SK-N-SH (cell line): ENCODE data around the gene SUCLG2. TPM values are rescaled to one million over a fixed set of nuclear protein-coding genes. Genes with fewer than 3 reads are reported as not detected.

Source experiments
- CTCF ChIA-PET: fragments of 300-600, 350-600 bp; formaldehyde crosslinking; extraction: SDS; loops from one replicate; lab custom pipeline; 2021; lab: Yijun Ruan, JAX
- POLR2A ChIA-PET: fragments of 350-600 bp; sonication (Branson Sonifier 250); formaldehyde crosslinking; extraction: SDS; loops from one replicate; lab custom pipeline; 2020; ENCODE audit warnings: antibody characterized with exemption, inconsistent platforms; lab: Yijun Ruan, JAX
- DNase-seq: peaks from one replicate; pipeline ENCODE4 v3.0.0; 2012
- H2AFZ ChIP-seq: fragments of 200-600 bp; sonication (generic); 2 replicates; pipeline ENCODE4 v1.8.1; 2016; ENCODE audit warnings: antibody characterized with exemption, mild to moderate bottlenecking, low read depth
- H3F3A ChIP-seq: fragments of 200-600 bp; sonication (generic); replicated peaks from 2 replicates; pipeline ENCODE3; 2016; ENCODE audit warnings: antibody characterized with exemption, mild to moderate bottlenecking; ENCODE audit not compliant: insufficient read depth
- H3K27ac ChIP-seq, 2 experiments: fragments of 200-500 bp in 1 of 2; fragments of 200-600 bp in 1 of 2; sonication (Bioruptor generic) in 1 of 2; sonication (generic), shearing (Covaris generic) in 1 of 2; 2 replicates each; pipeline versions ENCODE4 v1.5.1 to v1.6.1; 2014 to 2016; ENCODE audit warnings: low read depth in 2 of 2, inconsistent platforms in 1 of 2, low read length in 1 of 2, mild to moderate bottlenecking in 1 of 2, mixed read lengths in 1 of 2
- H3K27me3 ChIP-seq: fragments of 200-600 bp; sonication (generic), shearing (Covaris generic); 2 replicates; pipeline ENCODE4 v1.6.1; 2016; ENCODE audit warnings: mixed run types; ENCODE audit not compliant: insufficient read depth
- H3K36me3 ChIP-seq, 2 experiments: fragments of 200-500 bp in 1 of 2; fragments of 200-600 bp in 1 of 2; sonication (Bioruptor generic) in 1 of 2; sonication (generic) in 1 of 2; replicated peaks in 1 of 2; 2 replicates each; pipeline versions ENCODE3 to v1.5.1; 2014 to 2016; ENCODE audit warnings: low read length in 1 of 2, mild to moderate bottlenecking in 1 of 2; ENCODE audit not compliant: insufficient read depth in 2 of 2, control insufficient read depth in 1 of 2
- H3K4me1 ChIP-seq, 2 experiments: fragments of 200-500 bp in 1 of 2; fragments of 200-600 bp in 1 of 2; sonication (Bioruptor generic) in 1 of 2; sonication (generic), shearing (Covaris generic) in 1 of 2; 2 replicates each; pipeline versions ENCODE4 v1.5.1 to v1.6.1; 2014 to 2016; ENCODE audit warnings: low read depth in 1 of 2, low read length in 1 of 2, mixed run types in 1 of 2; ENCODE audit not compliant: insufficient read depth in 2 of 2, control insufficient read depth in 1 of 2
- H3K4me2 ChIP-seq: fragments of 200-600 bp; sonication (generic), shearing (Covaris generic); 2 replicates; pipeline ENCODE4 v1.6.1; 2017; ENCODE audit warnings: mixed run types
- H3K4me3 ChIP-seq, 2 experiments: fragments of 200-500 bp in 1 of 2; fragments of 200-600 bp in 1 of 2; sonication (Bioruptor generic) in 1 of 2; sonication (generic), shearing (Covaris generic) in 1 of 2; 2 replicates each; pipeline versions ENCODE4 v1.5.1 to v1.8.1; 2014 to 2016; ENCODE audit warnings: low read depth in 2 of 2, inconsistent platforms in 1 of 2, low read length in 1 of 2, mild to moderate bottlenecking in 1 of 2, mixed read lengths in 1 of 2, moderate library complexity in 1 of 2
- H3K79me2 ChIP-seq: fragments of 200-600 bp; sonication (generic); 2 replicates; pipeline ENCODE4 v1.8.1; 2017; ENCODE audit warnings: mild to moderate bottlenecking; ENCODE audit not compliant: insufficient read depth
- H3K9ac ChIP-seq: fragments of 200-600 bp; sonication (generic); 2 replicates; pipeline ENCODE4 v1.6.1; 2017; ENCODE audit warnings: mixed run types
- H3K9me2 ChIP-seq: fragments of 200-600 bp; sonication (generic); 2 replicates; pipeline ENCODE4 v1.6.1; 2017; ENCODE audit warnings: mixed run types
- H3K9me3 ChIP-seq: fragments of 200-600 bp; sonication (generic); 2 replicates; pipeline ENCODE4 v1.6.1; 2017; ENCODE audit warnings: mixed run types, mild to moderate bottlenecking, moderate library complexity
- H4K20me1 ChIP-seq: fragments of 200-600 bp; sonication (generic); 2 replicates; pipeline ENCODE4 v1.6.1; 2017; ENCODE audit warnings: mild to moderate bottlenecking, mixed run types; ENCODE audit not compliant: insufficient read depth
- FOSL2 ChIP-seq: IDR thresholded peaks from 2 replicates; pipeline ENCODE4 v1.4.0; 2012; ENCODE audit warnings: low read depth, mild to moderate bottlenecking, moderate library complexity, borderline replicate concordance
- GABPA ChIP-seq: IDR thresholded peaks from 2 replicates; pipeline ENCODE4 v1.4.0; 2012; ENCODE audit warnings: low read depth, mild to moderate bottlenecking
- GATA2 ChIP-seq: sonication (generic); formaldehyde crosslinking; IDR thresholded peaks from 2 replicates; pipeline ENCODE4 v1.5.0; 2020; ENCODE audit warnings: mild to moderate bottlenecking, missing genetic modification reagents
- IRF3 ChIP-seq: fragments of 150-350 bp; IDR thresholded peaks from 2 replicates; pipeline ENCODE4 v1.6.1; 2016; ENCODE audit warnings: mild to moderate bottlenecking, low read depth, low read length
- MAX ChIP-seq: IDR thresholded peaks from 2 replicates; pipeline ENCODE4 v1.4.0; 2012; ENCODE audit warnings: low read depth
- MXI1 ChIP-seq: IDR thresholded peaks from 2 replicates; pipeline ENCODE4 v1.6.1; 2012; ENCODE audit warnings: mild to moderate bottlenecking, low read depth, low read length, improper control_type of control experiment
- RCOR1 ChIP-seq: fragments of 150-350 bp; IDR thresholded peaks from 2 replicates; pipeline ENCODE4 v1.6.1; 2017; ENCODE audit warnings: antibody characterized with exemption, low read length
- RXRA ChIP-seq: IDR thresholded peaks from 2 replicates; pipeline ENCODE4 v1.4.0; 2012; ENCODE audit warnings: low read depth, mild to moderate bottlenecking, borderline replicate concordance
- SMC3 ChIP-seq: IDR thresholded peaks from 2 replicates; pipeline ENCODE4 v1.6.1; 2012; ENCODE audit warnings: low read depth, low read length, improper control_type of control experiment
- TCF12 ChIP-seq: IDR thresholded peaks from 2 replicates; pipeline ENCODE4 v1.4.0; 2012
- USF2 ChIP-seq: fragments of 150-350 bp; IDR thresholded peaks from 2 replicates; pipeline ENCODE4 v1.6.1; 2017; ENCODE audit warnings: antibody characterized with exemption, low read length, low read depth, borderline replicate concordance
- WGBS: methylation state at CpG from one replicate; pipeline ENCODE4 v1.1.6; 2017; ENCODE audit warnings: low lambda C conversion rate; 5-methylcytosine and 5-hydroxymethylcytosine counted together
- polyA plus RNA-seq, 3 experiments: library from polyadenylated mRNA; depleted of rRNA; stranded (reverse); fragments of >200 nt; gene quantifications; 2 replicates each; pipeline ENCODE4 v1.2.3, GENCODE V29; 2012
- TF ChIP-seq, protein P1 (sequence below): IDR thresholded peaks from 2 replicates; pipeline ENCODE4 v1.6.1; 2012; ENCODE audit warnings: mild to moderate bottlenecking, low read depth, low read length, moderate library complexity

Gene SUCLG2
- polyA plus RNA-seq, 1 of the 3 experiments (the other 2 are of a cell fraction), result 20.2 TPM

GRCh38 chr3:67535006-67535405, 119.4 kb downstream of the SUCLG2 start:
- Histone ChIP-seq H3K4me2 (no peak overlapping the region), H3F3A (peaks cover 19% of the 10 kb centered on the region), H3K27ac (no peak overlapping the region), H3K9me2 (no peaks in the 10 kb centered on the region), H3K36me3 (no peaks in the 10 kb centered on the region), H4K20me1 (no peaks in the 10 kb centered on the region), H3K9ac (no peak overlapping the region), H3K9me3 (no peaks in the 10 kb centered on the region), H2AFZ (no peak overlapping the region), H3K4me1 (peaks cover 0 to 27% of the 10 kb centered on the region in 2 experiments; a peak in 3 of 4 replicates), H3K4me3 (no peak overlapping the region), H3K27me3 (no peaks in the 10 kb centered on the region), H3K79me2 (peaks cover 6% of the 10 kb centered on the region)
- no peak for DNase-seq
- ChIA-PET POLR2A (no interaction called here), CTCF (no interaction called here)
- WGBS, result 59% methylated on average over 3 of the region's 3 CpGs
- TF ChIP-seq, protein P1, sequence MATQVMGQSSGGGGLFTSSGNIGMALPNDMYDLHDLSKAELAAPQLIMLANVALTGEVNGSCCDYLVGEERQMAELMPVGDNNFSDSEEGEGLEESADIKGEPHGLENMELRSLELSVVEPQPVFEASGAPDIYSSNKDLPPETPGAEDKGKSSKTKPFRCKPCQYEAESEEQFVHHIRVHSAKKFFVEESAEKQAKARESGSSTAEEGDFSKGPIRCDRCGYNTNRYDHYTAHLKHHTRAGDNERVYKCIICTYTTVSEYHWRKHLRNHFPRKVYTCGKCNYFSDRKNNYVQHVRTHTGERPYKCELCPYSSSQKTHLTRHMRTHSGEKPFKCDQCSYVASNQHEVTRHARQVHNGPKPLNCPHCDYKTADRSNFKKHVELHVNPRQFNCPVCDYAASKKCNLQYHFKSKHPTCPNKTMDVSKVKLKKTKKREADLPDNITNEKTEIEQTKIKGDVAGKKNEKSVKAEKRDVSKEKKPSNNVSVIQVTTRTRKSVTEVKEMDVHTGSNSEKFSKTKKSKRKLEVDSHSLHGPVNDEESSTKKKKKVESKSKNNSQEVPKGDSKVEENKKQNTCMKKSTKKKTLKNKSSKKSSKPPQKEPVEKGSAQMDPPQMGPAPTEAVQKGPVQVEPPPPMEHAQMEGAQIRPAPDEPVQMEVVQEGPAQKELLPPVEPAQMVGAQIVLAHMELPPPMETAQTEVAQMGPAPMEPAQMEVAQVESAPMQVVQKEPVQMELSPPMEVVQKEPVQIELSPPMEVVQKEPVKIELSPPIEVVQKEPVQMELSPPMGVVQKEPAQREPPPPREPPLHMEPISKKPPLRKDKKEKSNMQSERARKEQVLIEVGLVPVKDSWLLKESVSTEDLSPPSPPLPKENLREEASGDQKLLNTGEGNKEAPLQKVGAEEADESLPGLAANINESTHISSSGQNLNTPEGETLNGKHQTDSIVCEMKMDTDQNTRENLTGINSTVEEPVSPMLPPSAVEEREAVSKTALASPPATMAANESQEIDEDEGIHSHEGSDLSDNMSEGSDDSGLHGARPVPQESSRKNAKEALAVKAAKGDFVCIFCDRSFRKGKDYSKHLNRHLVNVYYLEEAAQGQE, result no peak
- TF ChIP-seq SMC3, result no peak
- no peak for TF ChIP-seq MAX
- peak; percentile 19; the same call in 1 of the 2 replicates for TF ChIP-seq FOSL2
- no peak for TF ChIP-seq GATA2
- no peak for TF ChIP-seq IRF3
- no peak for TF ChIP-seq MXI1

DNA sequence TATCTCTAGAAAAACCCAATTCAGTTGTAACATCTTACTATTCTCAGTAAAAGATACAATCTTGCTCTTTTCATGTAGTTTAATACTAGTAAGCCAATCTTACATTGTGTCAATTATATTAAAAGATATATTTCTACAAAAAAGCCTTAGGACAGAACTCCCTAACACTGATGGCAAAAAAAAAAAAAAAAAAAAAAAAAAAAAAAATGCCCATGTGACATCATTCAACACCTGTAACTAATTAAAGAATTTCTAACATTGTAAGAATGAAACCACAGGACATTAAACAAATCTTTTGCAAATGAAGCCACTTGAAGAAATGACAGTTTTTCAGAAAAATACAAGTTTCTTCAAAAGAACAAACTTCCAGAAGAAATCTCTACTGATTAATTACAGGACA, 119.8 kb downstream of the SUCLG2 start:
- Histone ChIP-seq H3K4me3 (no peak overlapping the region), H3K4me1 (peaks cover 0 to 27% of the 10 kb centered on the region in 2 experiments; a peak in 3 of 4 replicates), H3K79me2 (peaks cover 10% of the 10 kb centered on the region), H3K9me3 (no peaks in the 10 kb centered on the region), H3F3A (peaks cover 19% of the 10 kb centered on the region), H4K20me1 (no peaks in the 10 kb centered on the region), H3K9ac (no peak overlapping the region), H3K27me3 (no peaks in the 10 kb centered on the region), H3K9me2 (no peaks in the 10 kb centered on the region), H3K27ac (no peak overlapping the region), H3K36me3 (no peaks in the 10 kb centered on the region), H3K4me2 (no peak overlapping the region), H2AFZ (no peak overlapping the region)
- ChIA-PET CTCF (no interaction called here), POLR2A (no interaction called here)
- no peak for TF ChIP-seq GABPA
- peak; percentile 41 for TF ChIP-seq TCF12
- no peak for TF ChIP-seq RCOR1
- TF ChIP-seq USF2, result no peak
- no peak for TF ChIP-seq RXRA
- DNase-seq, result no peak
